H9 (cell line): ENCODE measurements around the gene NAV1. TPM values are rescaled to one million over a fixed set of nuclear protein-coding genes. Genes with fewer than 3 reads are reported as not detected.

Experiments
- DNase-seq: peaks from one replicate; pipeline ENCODE4 v3.0.0-alpha.2; 2017
- H2AFZ ChIP-seq: one replicate; pipeline ENCODE4 v1.6.1; 2013; ENCODE audit warnings: mild to moderate bottlenecking, low read length, control low read depth, moderate library complexity
- H2AK5ac ChIP-seq: 2 replicates; pipeline ENCODE4 v1.6.1; 2013; ENCODE audit warnings: low read length, control low read depth, mixed read lengths; ENCODE audit not compliant: insufficient read length
- H2BK120ac ChIP-seq: one replicate; pipeline ENCODE4 v1.6.1; 2013; ENCODE audit warnings: low read depth, mild to moderate bottlenecking, low read length, control low read depth, inconsistent platforms; ENCODE audit not compliant: poor library complexity, severe bottlenecking
- H2BK12ac ChIP-seq: 2 replicates; pipeline ENCODE4 v1.6.1; 2013; ENCODE audit warnings: low read length, control low read depth, mixed read lengths, low read depth; ENCODE audit not compliant: insufficient read length
- H2BK15ac ChIP-seq: 2 replicates; pipeline ENCODE4 v1.6.1; 2013; ENCODE audit warnings: low read depth, low read length, control low read depth
- H2BK20ac ChIP-seq: one replicate; pipeline ENCODE4 v1.6.1; 2013; ENCODE audit warnings: low read depth, mild to moderate bottlenecking, low read length, control low read depth, inconsistent platforms; ENCODE audit not compliant: poor library complexity, severe bottlenecking
- H2BK5ac ChIP-seq: 2 replicates; pipeline ENCODE4 v1.6.1; 2013; ENCODE audit warnings: low read length, control low read depth, mixed read lengths; ENCODE audit not compliant: insufficient read length
- H3K14ac ChIP-seq: 2 replicates; pipeline ENCODE4 v1.6.1; 2013; ENCODE audit warnings: low read length, control low read depth; ENCODE audit not compliant: insufficient read depth
- H3K18ac ChIP-seq: 2 replicates; pipeline ENCODE4 v1.6.1; 2013; ENCODE audit warnings: low read depth, mild to moderate bottlenecking, mixed read lengths, low read length, control low read depth; ENCODE audit not compliant: insufficient read length
- H3K23ac ChIP-seq: 2 replicates; pipeline ENCODE4 v1.6.1; 2013; ENCODE audit warnings: low read length, control low read depth, mixed read lengths, low read depth; ENCODE audit not compliant: insufficient read length
- H3K23me2 ChIP-seq: 2 replicates; pipeline ENCODE4 v1.6.1; 2013; ENCODE audit warnings: low read depth, mild to moderate bottlenecking, mixed read lengths, low read length, control low read depth; ENCODE audit not compliant: insufficient read length, poor library complexity, severe bottlenecking
- H3K27ac ChIP-seq: 2 replicates; pipeline ENCODE4 v1.5.1; 2013; ENCODE audit warnings: low read length, control low read depth, mixed read lengths, low read depth; ENCODE audit not compliant: insufficient read length
- H3K27me3 ChIP-seq: 2 replicates; pipeline ENCODE4 v1.6.1; 2013; ENCODE audit warnings: low read length, control low read depth, inconsistent platforms; ENCODE audit not compliant: insufficient read depth
- H3K4ac ChIP-seq: 2 replicates; pipeline ENCODE4 v1.6.1; 2013; ENCODE audit warnings: low read depth, mild to moderate bottlenecking, control low read depth, inconsistent platforms, low read length, moderate library complexity
- H3K4me1 ChIP-seq: 2 replicates; pipeline ENCODE4 v1.6.1; 2013; ENCODE audit warnings: low read length, control low read depth, inconsistent platforms; ENCODE audit not compliant: insufficient read depth
- H3K4me2 ChIP-seq: 2 replicates; pipeline ENCODE4 v1.6.1; 2013; ENCODE audit warnings: low read length, control low read depth, mixed read lengths; ENCODE audit not compliant: insufficient read length, insufficient read depth
- H3K56ac ChIP-seq: 2 replicates; pipeline ENCODE4 v1.6.1; 2013; ENCODE audit warnings: low read depth, mild to moderate bottlenecking, mixed read lengths, low read length, control low read depth; ENCODE audit not compliant: insufficient read length
- H3K79me1 ChIP-seq: 2 replicates; pipeline ENCODE4 v1.6.1; 2013; ENCODE audit warnings: low read depth, mild to moderate bottlenecking, moderate library complexity, low read length, control low read depth, inconsistent platforms; ENCODE audit not compliant: insufficient read depth, poor library complexity, severe bottlenecking
- H3K79me2 ChIP-seq: 2 replicates; pipeline ENCODE4 v1.6.1; 2013; ENCODE audit warnings: low read length, control low read depth, inconsistent platforms; ENCODE audit not compliant: insufficient read depth
- H3K9ac ChIP-seq: 2 replicates; pipeline ENCODE4 v1.6.1; 2013; ENCODE audit warnings: low read length, control low read depth, mixed read lengths; ENCODE audit not compliant: insufficient read length; ENCODE audit errors: extremely low read depth
- H3K9me3 ChIP-seq: one replicate; pipeline ENCODE4 v1.6.1; 2013; ENCODE audit warnings: low read depth, low read length, inconsistent platforms; ENCODE audit not compliant: control insufficient read depth
- H3T11ph ChIP-seq: one replicate; pipeline ENCODE4 v1.6.1; 2013; ENCODE audit warnings: mild to moderate bottlenecking, low read length, control low read depth, inconsistent platforms
- H4K20me1 ChIP-seq: one replicate; pipeline ENCODE4 v1.6.1; 2013; ENCODE audit not compliant: control insufficient read depth, insufficient read length, insufficient read depth
- H4K5ac ChIP-seq: 2 replicates; pipeline ENCODE4 v1.6.1; 2013; ENCODE audit warnings: low read depth, mild to moderate bottlenecking, mixed read lengths, low read length, control low read depth; ENCODE audit not compliant: insufficient read length
- H4K8ac ChIP-seq: replicated peaks from 2 replicates; pipeline ENCODE4 v1.6.1; 2013; ENCODE audit warnings: low read length, control low read depth, mixed read lengths, low read depth; ENCODE audit not compliant: insufficient read length
- H4K91ac ChIP-seq: 2 replicates; pipeline ENCODE4 v1.6.1; 2013; ENCODE audit warnings: low read depth, mild to moderate bottlenecking, moderate library complexity, mixed read lengths, low read length, control low read depth; ENCODE audit not compliant: insufficient read length
- H3K27ac Mint-ChIP-seq, 3 experiments: 2 replicates in 2 of 3; 3 replicates in 1 of 3; pipeline ENCODE4 v1.8.0; 2020 to 2021; ENCODE audit warnings: mixed read lengths in 3 of 3, mild to moderate bottlenecking in 1 of 3, moderate library complexity in 1 of 3
- H3K27me3 Mint-ChIP-seq: 2 replicates; pipeline ENCODE4 v1.8.0; 2021; ENCODE audit warnings: low read depth, mild to moderate bottlenecking, moderate library complexity, mixed read lengths
- H3K36me3 Mint-ChIP-seq, 3 experiments: 2 replicates in 2 of 3; 3 replicates in 1 of 3; pipeline ENCODE4 v1.8.0; 2020 to 2021; ENCODE audit warnings: low read depth in 3 of 3, mixed read lengths in 3 of 3; ENCODE audit not compliant: insufficient read depth in 1 of 3
- H3K4me1 Mint-ChIP-seq, 2 experiments: 2 replicates each; pipeline ENCODE4 v1.8.0; 2020; ENCODE audit warnings: mixed read lengths in 2 of 2
- H3K4me3 Mint-ChIP-seq, 2 experiments: 2 replicates in 1 of 2; 3 replicates in 1 of 2; pipeline ENCODE4 v1.8.0; 2020 to 2021; ENCODE audit warnings: mild to moderate bottlenecking in 2 of 2, mixed read lengths in 2 of 2, moderate library complexity in 1 of 2
- H3K9me3 Mint-ChIP-seq, 2 experiments: 2 replicates in 1 of 2; 3 replicates in 1 of 2; pipeline ENCODE4 v1.8.0; 2020; ENCODE audit warnings: mild to moderate bottlenecking in 2 of 2, mixed read lengths in 2 of 2, moderate library complexity in 1 of 2
- CTCF ChIP-seq: fragments of 200-600 bp; sonication (generic); conservative IDR thresholded peaks from 3 replicates; pipeline ENCODE4 v1.8.0; 2021; ENCODE audit warnings: antibody characterized with exemption, mild to moderate bottlenecking
- WGBS: extraction: QIAGEN DNeasy Blood & Tissue Kit; methylation state at CpG from one replicate; pipeline ENCODE4 v1.1.7; 2013; ENCODE audit warnings: missing lambda C conversion rate, low lambda C conversion rate, mixed read lengths; ENCODE audit not compliant: insufficient read length; ENCODE audit errors: extremely low coverage; 5-methylcytosine and 5-hydroxymethylcytosine counted together
- total RNA-seq: library from RNA; stranded (reverse); gene quantifications from 2 replicates; pipeline ENCODE4 v1.2.1, GENCODE V29; 2021

The NAV1 gene
- total RNA-seq, 1 experiment from 2014 or later, result 20.5 TPM

- H3K27ac Mint-ChIP-seq, result peak overlapping the region in 1 of 3 experiments; percentile 42; a peak in 1 of 7 replicates
- no peak overlapping the region for H3K56ac ChIP-seq
- no peaks in the 10 kb centered on the region for H4K20me1 ChIP-seq
- no peak overlapping the region for H2AFZ ChIP-seq
- H3K9me3 Mint-ChIP-seq, result no peaks in the 10 kb centered on the region; a peak in 1 of 5 replicates
- no peak overlapping the region for H3K4me3 Mint-ChIP-seq
- H3K23me2 ChIP-seq, result peaks cover 23% of the 10 kb centered on the region
- H2BK5ac ChIP-seq, result no peak overlapping the region
- H2AK5ac ChIP-seq, result no peak overlapping the region
- H3K79me1 ChIP-seq, result no peaks in the 10 kb centered on the region
- no peak overlapping the region for H3K9ac ChIP-seq
- H2BK20ac ChIP-seq, result no peak overlapping the region
- no peak overlapping the region for H2BK12ac ChIP-seq
- H3K9me3 ChIP-seq, result no peaks in the 10 kb centered on the region
- no CpG with 5 or more reads among the region's 6 CpGs for WGBS
- H4K8ac ChIP-seq, result no peak overlapping the region
- H3K4ac ChIP-seq, result no peak overlapping the region
- no peak overlapping the region for H4K5ac ChIP-seq
- H3K18ac ChIP-seq, result no peak overlapping the region
- H3K4me2 ChIP-seq, result no peak overlapping the region
- H3K4me1 Mint-ChIP-seq, result peaks cover 22 to 43% of the 10 kb centered on the region in 2 experiments
- no peak for TF ChIP-seq CTCF
- H3K27ac ChIP-seq, result no peak overlapping the region
- H3K27me3 Mint-ChIP-seq, result peaks cover 60% of the 10 kb centered on the region
- no peaks in the 10 kb centered on the region for H3K36me3 Mint-ChIP-seq
- no peak overlapping the region for H4K91ac ChIP-seq
- peaks cover 7% of the 10 kb centered on the region; the same call in 1 of the 2 replicates for H3K27me3 ChIP-seq
- H2BK120ac ChIP-seq, result no peak overlapping the region
- H2BK15ac ChIP-seq, result no peak overlapping the region
- H3K4me1 ChIP-seq, result peaks cover 5% of the 10 kb centered on the region
- H3K79me2 ChIP-seq, result no peaks in the 10 kb centered on the region
- H3K14ac ChIP-seq, result no peak overlapping the region
- no peak for DNase-seq
- no peak overlapping the region for H3T11ph ChIP-seq
- no peak overlapping the region for H3K23ac ChIP-seq
Observed at GRCh38 chr1:201535919-201536245, 3.0 kb upstream of the NAV1 start.
